HCT116 (cell line): Measurements from ENCODE around the gene LCAT. TPM values are rescaled to one million over a fixed set of nuclear protein-coding genes. Genes with fewer than 3 reads are reported as not detected.

Source experiments
- ATAC-seq: fragments of 200-7000 bp; cut with Tn5 transposase; 2 replicates; pipeline ENCODE4 v1.9.1; 2020; ENCODE audit warnings: mild to moderate bottlenecking, moderate library complexity
- BruUV-seq: library from RNA; stranded (reverse); fragments of 400-500 nt; replicated peaks from 2 replicates; lab custom pipeline; 2021; lab: Mats Ljungman, UMichigan
- CTCF ChIA-PET: fragments of 300-600 bp; sonication (Branson Sonifier 250); formaldehyde crosslinking; loops from one replicate; lab custom pipeline; 2021; ENCODE audit warnings: antibody characterized with exemption; lab: Charles Lee
- POLR2A ChIA-PET: fragments of 300-600, 350-600 bp; sonication (Branson Sonifier 250); formaldehyde crosslinking; loops from one replicate; lab custom pipeline; 2021; ENCODE audit warnings: antibody characterized with exemption; lab: Charles Lee
- RAD21 ChIA-PET, 2 experiments: fragments of 300-600 bp; sonication (Branson Sonifier 250); formaldehyde crosslinking; loops; one replicate each; lab custom pipeline; 2023; ENCODE audit warnings: low total read pairs in 2 of 2; ENCODE audit not compliant: uncharacterized antibody in 2 of 2, unreplicated experiment in 2 of 2, low non-redundant PET in 1 of 2; lab: Charles Lee
- DNase-seq: peaks from one replicate; pipeline ENCODE4 v3.0.0-alpha.2; 2010; ENCODE audit warnings: low read depth, low spot score
- H2AFZ ChIP-seq: fragments of 200-600 bp; shearing (Covaris generic), sonication (generic); 2 replicates; pipeline ENCODE4 v1.6.1; 2017; ENCODE audit warnings: low read depth, mixed run types, mixed read lengths, antibody characterized with exemption, low read length; ENCODE audit not compliant: poor library complexity, severe bottlenecking
- H3K27ac ChIP-seq: 2 replicates; pipeline ENCODE4 v1.5.1; 2012; ENCODE audit warnings: low read depth, low read length
- H3K27me3 ChIP-seq: fragments of 200-600 bp; sonication (generic); 2 replicates; pipeline ENCODE4 v1.6.1; 2016; ENCODE audit warnings: mixed run types, low read length, mixed read lengths; ENCODE audit not compliant: insufficient read depth
- H3K36me3 ChIP-seq, 2 experiments: fragments of 200-500 bp in 1 of 2; fragments of 200-600 bp in 1 of 2; sonication (Bioruptor generic) in 1 of 2; sonication (generic) in 1 of 2; 2 replicates each; pipeline versions ENCODE4 v1.5.1 to v1.6.1; 2014 to 2016; ENCODE audit warnings: low read length in 2 of 2, inconsistent platforms in 1 of 2, mixed read lengths in 1 of 2, mixed run types in 1 of 2; ENCODE audit not compliant: insufficient read depth in 2 of 2, control insufficient read depth in 1 of 2
- H3K4me1 ChIP-seq, 2 experiments: fragments of 200-600 bp in 1 of 2; sonication (generic) in 1 of 2; 2 replicates each; pipeline versions ENCODE4 v1.5.1 to v1.6.1; 2012 to 2017; ENCODE audit warnings: low read length in 2 of 2, inconsistent platforms in 1 of 2, mild to moderate bottlenecking in 1 of 2, mixed read lengths in 1 of 2, mixed run types in 1 of 2, moderate library complexity in 1 of 2; ENCODE audit not compliant: insufficient read depth in 2 of 2, control insufficient read depth in 1 of 2
- H3K4me2 ChIP-seq: fragments of 200-600 bp; sonication (generic); 2 replicates; pipeline ENCODE4 v1.6.1; 2017; ENCODE audit warnings: mixed run types, low read length, mixed read lengths
- H3K4me3 ChIP-seq, 2 experiments: fragments of 200-600 bp in 1 of 2; sonication (generic) in 1 of 2; replicated peaks in 1 of 2; 2 replicates each; pipeline ENCODE4 v1.5.1; 2011 to 2016; ENCODE audit warnings: low read length in 2 of 2, control low read depth in 1 of 2, low read depth in 1 of 2, mild to moderate bottlenecking in 1 of 2, mixed read lengths in 1 of 2, mixed run types in 1 of 2
- H3K79me2 ChIP-seq: fragments of 200-600 bp; sonication (generic); 2 replicates; pipeline ENCODE4 v1.6.1; 2017; ENCODE audit warnings: mild to moderate bottlenecking, mixed run types, low read length, moderate library complexity, mixed read lengths; ENCODE audit not compliant: insufficient read depth
- H3K9ac ChIP-seq: fragments of 200-600 bp; sonication (generic); 2 replicates; pipeline ENCODE4 v1.6.1; 2016; ENCODE audit warnings: low read length, mixed read lengths
- H3K9me2 ChIP-seq: fragments of 200-600 bp; sonication (generic), shearing (Covaris generic); 2 replicates; pipeline ENCODE4 v1.6.1; 2017; ENCODE audit warnings: mixed run types, mild to moderate bottlenecking, moderate library complexity; ENCODE audit not compliant: insufficient read depth
- H3K9me3 ChIP-seq, 2 experiments: fragments of 200-500 bp in 1 of 2; fragments of 200-600 bp in 1 of 2; sonication (Bioruptor generic) in 1 of 2; sonication (generic) in 1 of 2; 2 replicates each; pipeline ENCODE4 v1.6.1; 2014 to 2017; ENCODE audit warnings: low read length in 2 of 2, mixed read lengths in 2 of 2, inconsistent platforms in 1 of 2, low read depth in 1 of 2, mild to moderate bottlenecking in 1 of 2, mixed run types in 1 of 2, moderate library complexity in 1 of 2; ENCODE audit not compliant: control insufficient read depth in 1 of 2, insufficient read depth in 1 of 2
- H4K20me1 ChIP-seq: fragments of 200-600 bp; sonication (generic), shearing (Covaris generic); 2 replicates; pipeline ENCODE4 v1.6.1; 2017; ENCODE audit warnings: mixed run types, mild to moderate bottlenecking, moderate library complexity; ENCODE audit not compliant: insufficient read depth
- CTCF ChIP-seq, 3 experiments: fragments of 200-600 bp in 1 of 3; sonication (generic) in 1 of 3; IDR thresholded peaks in 2 of 3; conservative IDR thresholded peaks in 1 of 3; 2 replicates each; pipeline ENCODE4 v1.5.1; 2012 to 2017; ENCODE audit warnings: low read depth in 2 of 3, low read length in 2 of 3, antibody characterized with exemption in 1 of 3, borderline replicate concordance in 1 of 3, control low read depth in 1 of 3, mild to moderate bottlenecking in 1 of 3, mixed read lengths in 1 of 3, mixed run types in 1 of 3, moderate library complexity in 1 of 3; ENCODE audit not compliant: insufficient read depth in 1 of 3
- EGR1 ChIP-seq: IDR thresholded peaks from 2 replicates; pipeline ENCODE4 v1.6.1; 2012; ENCODE audit warnings: low read depth
- ELF1 ChIP-seq: IDR thresholded peaks from 2 replicates; pipeline ENCODE4 v1.6.1; 2012; ENCODE audit warnings: low read depth, borderline replicate concordance
- EZH2 ChIP-seq: fragments of 200-600 bp; sonication (generic); IDR thresholded peaks from 2 replicates; pipeline ENCODE4 v1.6.1; 2017; ENCODE audit warnings: antibody characterized with exemption, mixed run types
- EZH2phosphoT487 ChIP-seq: fragments of 200-600 bp; IDR thresholded peaks from 2 replicates; pipeline ENCODE4 v1.6.1; 2018; ENCODE audit warnings: antibody characterized with exemption, borderline replicate concordance
- FOSL1 ChIP-seq: IDR thresholded peaks from 2 replicates; pipeline ENCODE4 v1.6.1; 2012; ENCODE audit warnings: low read depth
- POLR2A ChIP-seq: IDR thresholded peaks from 2 replicates; pipeline ENCODE4 v1.7.0; 2011; ENCODE audit warnings: borderline replicate concordance; ENCODE audit not compliant: insufficient read depth, insufficient read length; ENCODE audit errors: extremely low read depth
- POLR2AphosphoS5 ChIP-seq: IDR thresholded peaks from 2 replicates; pipeline ENCODE4 v1.6.1; 2011; ENCODE audit warnings: mild to moderate bottlenecking, low read depth, low read length, moderate library complexity
- RAD21 ChIP-seq: IDR thresholded peaks from 2 replicates; pipeline ENCODE4 v1.6.1; 2012; ENCODE audit warnings: low read depth, mild to moderate bottlenecking
- SIN3A ChIP-seq: IDR thresholded peaks from 2 replicates; pipeline ENCODE4 v1.6.1; 2012; ENCODE audit warnings: low read depth
- SP1 ChIP-seq: IDR thresholded peaks from 2 replicates; pipeline ENCODE4 v1.6.1; 2012; ENCODE audit warnings: low read depth
- SRF ChIP-seq: IDR thresholded peaks from 2 replicates; pipeline ENCODE4 v1.6.1; 2012; ENCODE audit warnings: low read depth
- TCF7L2 ChIP-seq: IDR thresholded peaks from 2 replicates; pipeline ENCODE4 v1.7.0; 2011; ENCODE audit warnings: borderline replicate concordance, inconsistent platforms; ENCODE audit not compliant: insufficient read depth, insufficient read length; ENCODE audit errors: extremely low read depth
- YY1 ChIP-seq: IDR thresholded peaks from 2 replicates; pipeline ENCODE4 v1.6.1; 2011; ENCODE audit warnings: low read length, low read depth, moderate library complexity, mild to moderate bottlenecking; ENCODE audit not compliant: insufficient replicate concordance; ENCODE audit errors: extremely low read depth
- ZNF274 ChIP-seq: fragments of 200-500 bp; sonication (Bioruptor generic); IDR thresholded peaks from 2 replicates; pipeline ENCODE4 v1.6.1; 2014; ENCODE audit warnings: mild to moderate bottlenecking, low read depth, low read length, inconsistent platforms
- intact Hi-C: fragments of 100-400 bp; cut with micrococcal nuclease; formaldehyde crosslinking; loops from 2 replicates; pipeline ENCODE4 v1.10.0; 2022
- total RNA-seq: library from RNA; stranded (reverse); gene quantifications from one replicate; pipeline ENCODE4 v1.2.1, GENCODE V29; 2021; ENCODE audit not compliant: unreplicated experiment
- TF ChIP-seq, protein P1 (sequence below): IDR thresholded peaks from 2 replicates; pipeline ENCODE4 v1.6.1; 2012

Gene LCAT
- total RNA-seq, 1 experiment from 2014 or later: 17.6 TPM

- no TSS peak for BruUV-seq
- H3K4me1 ChIP-seq: no peaks in the 10 kb centered on the region
- H3K4me2 ChIP-seq: no peak overlapping the region
- no peaks in the 10 kb centered on the region for H3K9me3 ChIP-seq
- ChIA-PET RAD21 (no interaction called here), CTCF (interaction anchor here (0.6 kb wide), 1 partner anchor 53 kb away, joined by 3 read pairs; no protein-coding TSS in a partner anchor), POLR2A (no interaction called here)
- ATAC-seq: no peak
- no peaks in the 10 kb centered on the region for H3K27me3 ChIP-seq
- no peak overlapping the region for H2AFZ ChIP-seq
- intact Hi-C loops: no loop called here
- H3K4me3 ChIP-seq: no peak overlapping the region
- no peak overlapping the region for H3K9ac ChIP-seq
- H3K9me2 ChIP-seq: no peaks in the 10 kb centered on the region
- no peaks in the 10 kb centered on the region for H3K36me3 ChIP-seq
- H3K79me2 ChIP-seq: no peaks in the 10 kb centered on the region
- no peak for DNase-seq
- H4K20me1 ChIP-seq: no peaks in the 10 kb centered on the region
- no peak overlapping the region for H3K27ac ChIP-seq
- TF ChIP-seq FOSL1 (no peak), SRF (no peak), ELF1 (no peak), EZH2 (no peak), POLR2A (no peak), YY1 (no peak), SP1 (no peak), CTCF (IDR thresholded peaks at IDR 0.05 in 2 of 3, conservative IDR thresholded peaks at IDR 0.05 in 1 of 3; ENCODE audit: borderline replicate concordance in 1 of 3, insufficient read depth in 1 of 3, low read depth in 2 of 3, low read length in 2 of 3) (no peak), ZNF274 (no peak), EGR1 (no peak), EZH2phosphoT487 (no peak), SIN3A (no peak), POLR2AphosphoS5 (no peak), TCF7L2 (no peak), RAD21 (no peak)
- TF ChIP-seq, protein P1, sequence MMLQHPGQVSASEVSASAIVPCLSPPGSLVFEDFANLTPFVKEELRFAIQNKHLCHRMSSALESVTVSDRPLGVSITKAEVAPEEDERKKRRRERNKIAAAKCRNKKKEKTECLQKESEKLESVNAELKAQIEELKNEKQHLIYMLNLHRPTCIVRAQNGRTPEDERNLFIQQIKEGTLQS: no peak
Measured at GRCh38 chr16:67987460-67988160, 43.7 kb upstream of the LCAT start.
